ENCODE results near the gene PCP2.
A peak's percentile ranks its signal among the peaks of the same experiment; 100 is the strongest.

PCP2 gene

GRCh38 chr19:7638802-7639465 lies 5.4 kb upstream of the PCP2 start:
- DNase-seq (ENCODE audit: low read depth in 2 of 2), result no peak

GRCh38 chr19:7637374-7638256 lies 4.1 kb upstream of the PCP2 start:
- DNase-seq (ENCODE audit: low read depth in 2 of 2), result no peak

- peak; percentile 93 to 95 for DNase-seq (ENCODE audit: low read depth in 2 of 2)
Observed at GRCh38 chr19:7636691-7637373, 3.3 kb upstream of the PCP2 start, which contains the start of gene STXBP2. Gene STXBP2 (plus strand): TSS chr19:7637110. CDS start chr19:7637150, 40 bp downstream.

- no peak for DNase-seq (ENCODE audit: low read depth in 2 of 2)
Observed at GRCh38 chr19:7636317-7636690, 2.8 kb upstream of the PCP2 start.

- no peak for DNase-seq (ENCODE audit: low read depth in 2 of 2)
Observed at GRCh38 chr19:7635670-7636069, 2.2 kb upstream of the PCP2 start.

- DNase-seq (ENCODE audit: low read depth in 2 of 2), result no peak
Observed at GRCh38 chr19:7632340-7633203, 947 bp downstream of the PCP2 start.

GRCh38 chr19:7631577-7631976 lies 1.9 kb downstream of the PCP2 start:
- no peak for DNase-seq (ENCODE audit: low read depth in 2 of 2)

- DNase-seq (ENCODE audit: low read depth in 2 of 2), result peak; percentile 78 to 89
Observed at GRCh38 chr19:7629347-7630054, 4.0 kb downstream of the PCP2 start, which contains the start of the genes PET100 and XAB2. Gene PET100 (plus strand): TSS chr19:7629793. CDS start chr19:7629834, 41 bp downstream. Gene XAB2 (minus strand): TSS chr19:7629545. CDS start chr19:7629527, 18 bp downstream.

- DNase-seq (ENCODE audit: low read depth in 2 of 2), result no peak
Observed at GRCh38 chr19:7628589-7629311, 4.8 kb downstream of the PCP2 start.

GRCh38 chr19:7627166-7627565 lies 6.4 kb downstream of the PCP2 start:
- DNase-seq (ENCODE audit: low read depth in 2 of 2), result no peak

GRCh38 chr19:7625763-7626372 lies 7.7 kb downstream of the PCP2 start:
- DNase-seq (ENCODE audit: low read depth in 2 of 2), result no peak

- DNase-seq (ENCODE audit: low read depth in 2 of 2), result no peak
Observed at GRCh38 chr19:7624810-7625209, 8.7 kb downstream of the PCP2 start.

- DNase-seq (ENCODE audit: low read depth in 2 of 2), result no peak
Observed at GRCh38 chr19:7623725-7624603, 9.6 kb downstream of the PCP2 start.

- DNase-seq (ENCODE audit: low read depth in 2 of 2), result no peak
Observed at GRCh38 chr19:7622933-7623685, 10.4 kb downstream of the PCP2 start.

GRCh38 chr19:7620442-7621412 lies 12.8 kb downstream of the PCP2 start:
- DNase-seq (ENCODE audit: low read depth in 2 of 2), result no peak

GRCh38 chr19:7619671-7620441 lies 13.7 kb downstream of the PCP2 start:
- DNase-seq (ENCODE audit: low read depth in 2 of 2), result no peak

Data from stimulated activated CD4-positive, alpha-beta T cell treated with anti-CD3 and anti-CD28 coated beads, Interleukin-1b, Interleukin-23, amount 100 ng/mL, for 1 hour (primary cell).